Panc1 (cell line): Measurements from ENCODE around the gene EPHA3. TPM values are rescaled to one million over a fixed set of nuclear protein-coding genes. Genes with fewer than 3 reads are reported as not detected.

ENCODE experiments used
- ATAC-seq: fragments of 200-7000 bp; cut with Tn5 transposase; 2 replicates; pipeline ENCODE4 v1.9.1; 2020; ENCODE audit warnings: mild to moderate bottlenecking, moderate library complexity
- BruUV-seq: library from RNA; stranded (reverse); fragments of 400-500 nt; replicated peaks from 2 replicates; lab custom pipeline; 2021; lab: Mats Ljungman, UMichigan
- CTCF ChIA-PET: fragments of 300-600 bp; sonication (Branson Sonifier 250); formaldehyde crosslinking; loops from one replicate; lab custom pipeline; 2022; ENCODE audit warnings: antibody characterized with exemption; lab: Charles Lee
- POLR2A ChIA-PET: fragments of 300-600 bp; sonication (Branson Sonifier 250); formaldehyde crosslinking; loops from one replicate; lab custom pipeline; 2022; ENCODE audit warnings: antibody characterized with exemption; lab: Charles Lee
- DNase-seq: peaks from one replicate; pipeline ENCODE4 v3.0.0-alpha.2; 2010; ENCODE audit warnings: low read depth, low spot score
- H3K27ac ChIP-seq: 2 replicates; pipeline ENCODE4 v1.5.1; 2011; ENCODE audit warnings: mild to moderate bottlenecking, low read length, inconsistent platforms
- H3K27me3 ChIP-seq: fragments of 200-500 bp; sonication (Bioruptor generic); 2 replicates; pipeline ENCODE4 v1.6.0; 2014; ENCODE audit warnings: low read length, inconsistent platforms; ENCODE audit not compliant: control insufficient read depth, insufficient read depth
- H3K36me3 ChIP-seq: fragments of 200-500 bp; sonication (Bioruptor generic); 2 replicates; pipeline ENCODE4 v1.5.1; 2014; ENCODE audit warnings: inconsistent platforms, mild to moderate bottlenecking, low read length, moderate library complexity; ENCODE audit not compliant: control insufficient read depth, insufficient read depth
- H3K4me1 ChIP-seq: 2 replicates; pipeline ENCODE4 v1.5.1; 2011; ENCODE audit warnings: inconsistent platforms, mild to moderate bottlenecking, low read length, moderate library complexity; ENCODE audit not compliant: control insufficient read depth, insufficient read depth
- H3K4me3 ChIP-seq, 2 experiments: 2 replicates each; pipeline ENCODE4 v1.5.1; 2011 to 2012; ENCODE audit warnings: low read depth in 2 of 2, low read length in 2 of 2, mild to moderate bottlenecking in 2 of 2, inconsistent platforms in 1 of 2, moderate library complexity in 1 of 2
- H3K9me3 ChIP-seq: fragments of 200-500 bp; sonication (Bioruptor generic); 2 replicates; pipeline ENCODE4 v1.5.1; 2014; ENCODE audit warnings: low read depth, mild to moderate bottlenecking, inconsistent platforms, low read length, moderate library complexity; ENCODE audit not compliant: control insufficient read depth, insufficient read depth
- POLR2AphosphoS5 ChIP-seq: IDR thresholded peaks from 2 replicates; pipeline ENCODE4 v1.6.1; 2012; ENCODE audit warnings: mild to moderate bottlenecking, low read depth, low read length, moderate library complexity
- REST ChIP-seq, 2 experiments: IDR thresholded peaks; 2 replicates each; pipeline ENCODE4 v1.6.1; 2011 to 2012; ENCODE audit warnings: low read depth in 2 of 2, control low read depth in 1 of 2, low read length in 1 of 2, mild to moderate bottlenecking in 1 of 2, moderate library complexity in 1 of 2; ENCODE audit not compliant: insufficient read depth in 1 of 2
- SIN3A ChIP-seq: IDR thresholded peaks from 2 replicates; pipeline ENCODE4 v1.6.1; 2012; ENCODE audit warnings: low read depth, mild to moderate bottlenecking, low read length, moderate library complexity, borderline replicate concordance; ENCODE audit not compliant: insufficient read depth
- TCF7L2 ChIP-seq: IDR thresholded peaks from 2 replicates; pipeline ENCODE4 v1.6.1; 2011; ENCODE audit warnings: mild to moderate bottlenecking, low read depth, low read length, inconsistent platforms
- in situ Hi-C: cut with HindIII; loops from 2 replicates; pipeline ENCODE4 v1.10.0; 2016; ENCODE audit warnings: low sequenced_read_pairs, low pct_unique_long_range_greater_than_20kb
- intact Hi-C: fragments of 100-400 bp; cut with micrococcal nuclease; formaldehyde crosslinking; loops from one replicate; pipeline ENCODE4 v1.10.0; 2022; ENCODE audit not compliant: unreplicated experiment
- total RNA-seq: library from RNA; stranded (reverse); gene quantifications from one replicate; pipeline ENCODE4 v1.2.1, GENCODE V29; 2021; ENCODE audit not compliant: unreplicated experiment
- TF ChIP-seq, protein P1 (sequence below): fragments of 450-650 bp; IDR thresholded peaks from 2 replicates; pipeline ENCODE4 v1.5.1; 2017; ENCODE audit warnings: mild to moderate bottlenecking

Gene EPHA3
- total RNA-seq, 1 experiment from 2014 or later, result 0.05 TPM

- in situ Hi-C loops, result no loop called here
- POLR2A ChIA-PET, result no interaction called here
- TF ChIP-seq TCF7L2, result no peak
- no peak for TF ChIP-seq POLR2AphosphoS5
- TF ChIP-seq REST (IDR thresholded peaks at IDR 0.05; ENCODE audit: insufficient read depth in 1 of 2, low read depth in 2 of 2, low read length in 1 of 2), result no peak
- TF ChIP-seq SIN3A, result no peak
- no peaks in the 10 kb centered on the region for H3K27me3 ChIP-seq
- BruUV-seq, result no TSS peak
- ATAC-seq (no peak), DNase-seq (no peak)
- H3K27ac ChIP-seq, result no peak overlapping the region
- no peaks in the 10 kb centered on the region for H3K36me3 ChIP-seq
- H3K4me3 ChIP-seq, result no peak overlapping the region
- CTCF ChIA-PET, result no interaction called here
- no peaks in the 10 kb centered on the region for H3K4me1 ChIP-seq
- no peaks in the 10 kb centered on the region for H3K9me3 ChIP-seq
- intact Hi-C loops, result no loop called here
These were observed 149.0 kb downstream of the EPHA3 start for GRCh38 chr3:89256395-89256794.

- intact Hi-C loops, result no loop called here
- BruUV-seq, result no TSS peak
- ChIA-PET CTCF (no interaction called here), POLR2A (no interaction called here)
- H3K27me3 ChIP-seq, result no peaks in the 10 kb centered on the region
- H3K4me3 ChIP-seq, result no peak overlapping the region
- TF ChIP-seq REST (IDR thresholded peaks at IDR 0.05; ENCODE audit: insufficient read depth in 1 of 2, low read depth in 2 of 2, low read length in 1 of 2) (no peak), POLR2AphosphoS5 (no peak), SIN3A (no peak), TCF7L2 (no peak)
- TF ChIP-seq, protein P1, sequence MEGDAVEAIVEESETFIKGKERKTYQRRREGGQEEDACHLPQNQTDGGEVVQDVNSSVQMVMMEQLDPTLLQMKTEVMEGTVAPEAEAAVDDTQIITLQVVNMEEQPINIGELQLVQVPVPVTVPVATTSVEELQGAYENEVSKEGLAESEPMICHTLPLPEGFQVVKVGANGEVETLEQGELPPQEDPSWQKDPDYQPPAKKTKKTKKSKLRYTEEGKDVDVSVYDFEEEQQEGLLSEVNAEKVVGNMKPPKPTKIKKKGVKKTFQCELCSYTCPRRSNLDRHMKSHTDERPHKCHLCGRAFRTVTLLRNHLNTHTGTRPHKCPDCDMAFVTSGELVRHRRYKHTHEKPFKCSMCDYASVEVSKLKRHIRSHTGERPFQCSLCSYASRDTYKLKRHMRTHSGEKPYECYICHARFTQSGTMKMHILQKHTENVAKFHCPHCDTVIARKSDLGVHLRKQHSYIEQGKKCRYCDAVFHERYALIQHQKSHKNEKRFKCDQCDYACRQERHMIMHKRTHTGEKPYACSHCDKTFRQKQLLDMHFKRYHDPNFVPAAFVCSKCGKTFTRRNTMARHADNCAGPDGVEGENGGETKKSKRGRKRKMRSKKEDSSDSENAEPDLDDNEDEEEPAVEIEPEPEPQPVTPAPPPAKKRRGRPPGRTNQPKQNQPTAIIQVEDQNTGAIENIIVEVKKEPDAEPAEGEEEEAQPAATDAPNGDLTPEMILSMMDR, result no peak
- in situ Hi-C loops, result no loop called here
- no peaks in the 10 kb centered on the region for H3K36me3 ChIP-seq
- no peaks in the 10 kb centered on the region for H3K9me3 ChIP-seq
- ATAC-seq, result no peak
- H3K27ac ChIP-seq, result no peak overlapping the region
- no peak for DNase-seq
- no peaks in the 10 kb centered on the region for H3K4me1 ChIP-seq
These were observed 149.5 kb downstream of the EPHA3 start for GRCh38 chr3:89256882-89257281.
